HG02623 (cell line): ENCODE results near the gene GPR89B.
"Not testable (repeated sequence)": the region's sequence is repeated elsewhere in the genome, so short reads cannot be mapped to it uniquely, and the experiment has no call there.

Experiments used
- ATAC-seq: cut with Tn5 transposase; IDR thresholded peaks from one replicate; pipeline ENCODE4 v1.9.1; 2021; ENCODE audit warnings: moderate library complexity; ENCODE audit not compliant: unreplicated experiment

GPR89B gene

GRCh38 chr1:147928236-147929132 is at the start of gene GPR89B:
Gene GPR89B (plus strand): TSS chr1:147928420. CDS start chr1:147928537, 117 bp downstream.
- ATAC-seq, result peak; percentile 93

GRCh38 chr1:147879911-147880310 is 48.3 kb upstream of the GPR89B start:
- ATAC-seq, result no peak

GRCh38 chr1:147882535-147882934 is 45.7 kb upstream of the GPR89B start:
- no peak for ATAC-seq

GRCh38 chr1:147890177-147890790 is 37.9 kb upstream of the GPR89B start:
- ATAC-seq, result no peak

GRCh38 chr1:147891088-147891487 is 37.1 kb upstream of the GPR89B start:
- no peak for ATAC-seq

- no peak for ATAC-seq
Observed at GRCh38 chr1:147892216-147892615, 36.0 kb upstream of the GPR89B start.

GRCh38 chr1:147892731-147893214 is 35.4 kb upstream of the GPR89B start:
- no peak for ATAC-seq

- no peak for ATAC-seq
Observed at GRCh38 chr1:147895123-147895522, 33.1 kb upstream of the GPR89B start.

- no peak for ATAC-seq
Observed at GRCh38 chr1:147897029-147897752, 31.0 kb upstream of the GPR89B start.

- no peak for ATAC-seq
Observed at GRCh38 chr1:147897789-147898188, 30.4 kb upstream of the GPR89B start.

- ATAC-seq, result no peak
Observed at GRCh38 chr1:147902253-147902845, 25.9 kb upstream of the GPR89B start, which contains the start of gene GJA8. Gene GJA8 (plus strand): TSS chr1:147902795. CDS start chr1:147907956, 5,161 bp downstream.

- no peak for ATAC-seq
Observed at GRCh38 chr1:147904726-147905125, 23.5 kb upstream of the GPR89B start.

GRCh38 chr1:147907786-147908509 is 20.3 kb upstream of the GPR89B start:
- ATAC-seq, result no peak

- ATAC-seq, result no peak
Observed at GRCh38 chr1:147912553-147912952, 15.7 kb upstream of the GPR89B start.

GRCh38 chr1:147913362-147913942 is 14.8 kb upstream of the GPR89B start:
- no peak for ATAC-seq

- no peak for ATAC-seq
Observed at GRCh38 chr1:147919896-147920295, 8.3 kb upstream of the GPR89B start.

- ATAC-seq, result no peak
Observed at GRCh38 chr1:147924813-147925212, 3.4 kb upstream of the GPR89B start.

- ATAC-seq, result not testable (repeated sequence)
Observed at GRCh38 chr1:147927215-147927614, 1.0 kb upstream of the GPR89B start.

GRCh38 chr1:147927689-147928088 is 531 bp upstream of the GPR89B start:
- ATAC-seq, result not testable (repeated sequence)

GRCh38 chr1:147931137-147931536 is 2.9 kb downstream of the GPR89B start:
- ATAC-seq, result not testable (repeated sequence)
